ENCODE results near the gene VAV3. TPM values are rescaled to one million over a fixed set of nuclear protein-coding genes. Genes with fewer than 3 reads are reported as not detected.

The VAV3 gene
- total and polyA plus RNA-seq, 2 of the 8 experiments (the other 6 are each of a cell fraction or from before 2014, with no cell fraction given), result 2.9 to 7.9 TPM

DNA sequence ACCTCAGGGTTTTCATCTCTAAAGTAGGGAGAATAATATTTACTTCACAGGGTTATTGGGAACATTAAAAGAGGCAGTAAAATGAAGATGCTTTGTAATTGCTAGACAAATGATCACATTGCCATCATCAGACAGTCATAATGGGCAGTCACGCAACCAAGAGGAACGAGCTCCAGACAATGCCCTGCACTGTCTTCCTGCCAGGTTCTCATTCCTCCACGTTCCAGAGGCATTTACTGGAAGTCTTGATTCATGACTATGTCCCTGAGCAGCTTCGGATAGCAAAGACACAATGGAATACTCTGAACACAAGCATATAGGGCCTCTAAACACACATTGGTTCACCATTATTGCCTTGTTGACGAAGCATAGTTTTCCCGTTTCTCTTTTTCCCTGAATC is 434.4 kb downstream of the VAV3 start (continued):
- TF ChIP-seq, protein P1, sequence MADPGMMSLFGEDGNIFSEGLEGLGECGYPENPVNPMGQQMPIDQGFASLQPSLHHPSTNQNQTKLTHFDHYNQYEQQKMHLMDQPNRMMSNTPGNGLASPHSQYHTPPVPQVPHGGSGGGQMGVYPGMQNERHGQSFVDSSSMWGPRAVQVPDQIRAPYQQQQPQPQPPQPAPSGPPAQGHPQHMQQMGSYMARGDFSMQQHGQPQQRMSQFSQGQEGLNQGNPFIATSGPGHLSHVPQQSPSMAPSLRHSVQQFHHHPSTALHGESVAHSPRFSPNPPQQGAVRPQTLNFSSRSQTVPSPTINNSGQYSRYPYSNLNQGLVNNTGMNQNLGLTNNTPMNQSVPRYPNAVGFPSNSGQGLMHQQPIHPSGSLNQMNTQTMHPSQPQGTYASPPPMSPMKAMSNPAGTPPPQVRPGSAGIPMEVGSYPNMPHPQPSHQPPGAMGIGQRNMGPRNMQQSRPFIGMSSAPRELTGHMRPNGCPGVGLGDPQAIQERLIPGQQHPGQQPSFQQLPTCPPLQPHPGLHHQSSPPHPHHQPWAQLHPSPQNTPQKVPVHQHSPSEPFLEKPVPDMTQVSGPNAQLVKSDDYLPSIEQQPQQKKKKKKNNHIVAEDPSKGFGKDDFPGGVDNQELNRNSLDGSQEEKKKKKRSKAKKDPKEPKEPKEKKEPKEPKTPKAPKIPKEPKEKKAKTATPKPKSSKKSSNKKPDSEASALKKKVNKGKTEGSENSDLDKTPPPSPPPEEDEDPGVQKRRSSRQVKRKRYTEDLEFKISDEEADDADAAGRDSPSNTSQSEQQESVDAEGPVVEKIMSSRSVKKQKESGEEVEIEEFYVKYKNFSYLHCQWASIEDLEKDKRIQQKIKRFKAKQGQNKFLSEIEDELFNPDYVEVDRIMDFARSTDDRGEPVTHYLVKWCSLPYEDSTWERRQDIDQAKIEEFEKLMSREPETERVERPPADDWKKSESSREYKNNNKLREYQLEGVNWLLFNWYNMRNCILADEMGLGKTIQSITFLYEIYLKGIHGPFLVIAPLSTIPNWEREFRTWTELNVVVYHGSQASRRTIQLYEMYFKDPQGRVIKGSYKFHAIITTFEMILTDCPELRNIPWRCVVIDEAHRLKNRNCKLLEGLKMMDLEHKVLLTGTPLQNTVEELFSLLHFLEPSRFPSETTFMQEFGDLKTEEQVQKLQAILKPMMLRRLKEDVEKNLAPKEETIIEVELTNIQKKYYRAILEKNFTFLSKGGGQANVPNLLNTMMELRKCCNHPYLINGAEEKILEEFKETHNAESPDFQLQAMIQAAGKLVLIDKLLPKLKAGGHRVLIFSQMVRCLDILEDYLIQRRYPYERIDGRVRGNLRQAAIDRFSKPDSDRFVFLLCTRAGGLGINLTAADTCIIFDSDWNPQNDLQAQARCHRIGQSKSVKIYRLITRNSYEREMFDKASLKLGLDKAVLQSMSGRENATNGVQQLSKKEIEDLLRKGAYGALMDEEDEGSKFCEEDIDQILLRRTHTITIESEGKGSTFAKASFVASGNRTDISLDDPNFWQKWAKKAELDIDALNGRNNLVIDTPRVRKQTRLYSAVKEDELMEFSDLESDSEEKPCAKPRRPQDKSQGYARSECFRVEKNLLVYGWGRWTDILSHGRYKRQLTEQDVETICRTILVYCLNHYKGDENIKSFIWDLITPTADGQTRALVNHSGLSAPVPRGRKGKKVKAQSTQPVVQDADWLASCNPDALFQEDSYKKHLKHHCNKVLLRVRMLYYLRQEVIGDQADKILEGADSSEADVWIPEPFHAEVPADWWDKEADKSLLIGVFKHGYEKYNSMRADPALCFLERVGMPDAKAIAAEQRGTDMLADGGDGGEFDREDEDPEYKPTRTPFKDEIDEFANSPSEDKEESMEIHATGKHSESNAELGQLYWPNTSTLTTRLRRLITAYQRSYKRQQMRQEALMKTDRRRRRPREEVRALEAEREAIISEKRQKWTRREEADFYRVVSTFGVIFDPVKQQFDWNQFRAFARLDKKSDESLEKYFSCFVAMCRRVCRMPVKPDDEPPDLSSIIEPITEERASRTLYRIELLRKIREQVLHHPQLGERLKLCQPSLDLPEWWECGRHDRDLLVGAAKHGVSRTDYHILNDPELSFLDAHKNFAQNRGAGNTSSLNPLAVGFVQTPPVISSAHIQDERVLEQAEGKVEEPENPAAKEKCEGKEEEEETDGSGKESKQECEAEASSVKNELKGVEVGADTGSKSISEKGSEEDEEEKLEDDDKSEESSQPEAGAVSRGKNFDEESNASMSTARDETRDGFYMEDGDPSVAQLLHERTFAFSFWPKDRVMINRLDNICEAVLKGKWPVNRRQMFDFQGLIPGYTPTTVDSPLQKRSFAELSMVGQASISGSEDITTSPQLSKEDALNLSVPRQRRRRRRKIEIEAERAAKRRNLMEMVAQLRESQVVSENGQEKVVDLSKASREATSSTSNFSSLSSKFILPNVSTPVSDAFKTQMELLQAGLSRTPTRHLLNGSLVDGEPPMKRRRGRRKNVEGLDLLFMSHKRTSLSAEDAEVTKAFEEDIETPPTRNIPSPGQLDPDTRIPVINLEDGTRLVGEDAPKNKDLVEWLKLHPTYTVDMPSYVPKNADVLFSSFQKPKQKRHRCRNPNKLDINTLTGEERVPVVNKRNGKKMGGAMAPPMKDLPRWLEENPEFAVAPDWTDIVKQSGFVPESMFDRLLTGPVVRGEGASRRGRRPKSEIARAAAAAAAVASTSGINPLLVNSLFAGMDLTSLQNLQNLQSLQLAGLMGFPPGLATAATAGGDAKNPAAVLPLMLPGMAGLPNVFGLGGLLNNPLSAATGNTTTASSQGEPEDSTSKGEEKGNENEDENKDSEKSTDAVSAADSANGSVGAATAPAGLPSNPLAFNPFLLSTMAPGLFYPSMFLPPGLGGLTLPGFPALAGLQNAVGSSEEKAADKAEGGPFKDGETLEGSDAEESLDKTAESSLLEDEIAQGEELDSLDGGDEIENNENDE (IDR thresholded peaks at IDR 0.05; ENCODE audit: insufficient replicate concordance, low read length), result no peak
- TF ChIP-seq POU5F1 (IDR thresholded peaks at IDR 0.05; ENCODE audit: low read depth, low read length) (no peak), CEBPB (IDR thresholded peaks at IDR 0.05; ENCODE audit: low read depth, low read length) (no peak), KDM5A (IDR thresholded peaks at IDR 0.05; ENCODE audit: low read length) (no peak), CTBP2 (IDR thresholded peaks at IDR 0.05; ENCODE audit: borderline replicate concordance, insufficient read depth, insufficient read length, low read length) (no peak), ASH2L (IDR thresholded peaks at IDR 0.05; ENCODE audit: low read length) (no peak), ZNF274 (IDR thresholded peaks at IDR 0.05; ENCODE audit: borderline replicate concordance, extremely low read depth, low read length) (no peak), TAF1 (IDR thresholded peaks at IDR 0.05; ENCODE audit: low read depth, low read length) (no peak), CBX5 (IDR thresholded peaks at IDR 0.05; ENCODE audit: low read depth, low read length) (no peak), SP2 (IDR thresholded peaks at IDR 0.05; ENCODE audit: low read length) (no peak)
